NOMO-1 treated with DMSO at 0.1 percent for 48 hours (cell line): ENCODE data around the gene WWP2.
"Not testable (repeated sequence)": the region's sequence is repeated elsewhere in the genome, so short reads cannot be mapped to it uniquely, and the experiment has no call there.

Experiments
- DNase-seq: peaks from one replicate; lab custom pipeline; 2025; ENCODE audit not compliant: unreplicated experiment; lab: John Stamatoyannopoulos, UW

WWP2 gene

DNA sequence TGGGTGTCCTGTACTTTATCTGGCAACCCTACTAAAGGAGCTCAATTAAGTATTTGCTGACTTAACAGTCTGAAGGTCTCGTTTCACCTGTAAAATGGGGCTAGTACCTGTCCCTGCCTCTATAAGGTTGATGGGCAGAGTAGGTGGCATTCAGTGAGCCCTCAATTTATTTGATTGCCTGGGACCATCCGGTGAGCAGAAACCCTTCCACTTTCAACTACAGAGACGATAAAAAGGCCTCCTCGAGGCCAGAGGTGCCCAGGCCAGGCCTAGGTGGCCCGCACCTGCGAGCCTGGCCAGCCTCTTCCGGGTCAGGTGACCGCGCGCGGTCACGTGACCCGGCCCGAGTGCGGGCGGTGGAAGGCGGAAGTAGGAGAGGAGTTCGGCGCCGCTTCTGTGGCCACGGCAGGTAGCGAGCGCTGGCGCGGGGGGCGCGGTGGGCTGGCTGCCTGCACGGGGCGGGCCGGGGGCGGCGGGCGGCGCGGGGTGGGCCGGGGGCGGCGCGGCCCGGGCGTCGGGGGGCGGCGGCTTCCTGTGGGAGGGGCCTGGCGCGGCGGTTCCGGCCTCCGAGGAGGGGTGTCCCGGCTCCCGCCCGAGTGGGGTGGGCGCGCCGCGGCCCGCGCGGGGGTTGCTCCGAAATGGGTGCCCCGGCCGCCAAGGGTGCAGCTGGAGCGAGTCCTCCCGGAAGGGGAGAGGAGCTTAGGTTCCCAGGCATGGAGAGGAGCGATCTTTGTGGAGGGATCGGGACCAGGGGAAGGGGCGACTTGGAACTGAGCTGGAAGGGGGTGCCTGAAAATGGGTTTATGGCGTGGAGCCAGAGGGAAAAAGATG is at the start of gene WWP2:
Gene WWP2 (plus strand): TSS at position 350 of the 831 bp plus-strand sequence. CDS start 24,679 bp downstream, outside the sequence.
- peak; percentile 71 for DNase-seq

DNA sequence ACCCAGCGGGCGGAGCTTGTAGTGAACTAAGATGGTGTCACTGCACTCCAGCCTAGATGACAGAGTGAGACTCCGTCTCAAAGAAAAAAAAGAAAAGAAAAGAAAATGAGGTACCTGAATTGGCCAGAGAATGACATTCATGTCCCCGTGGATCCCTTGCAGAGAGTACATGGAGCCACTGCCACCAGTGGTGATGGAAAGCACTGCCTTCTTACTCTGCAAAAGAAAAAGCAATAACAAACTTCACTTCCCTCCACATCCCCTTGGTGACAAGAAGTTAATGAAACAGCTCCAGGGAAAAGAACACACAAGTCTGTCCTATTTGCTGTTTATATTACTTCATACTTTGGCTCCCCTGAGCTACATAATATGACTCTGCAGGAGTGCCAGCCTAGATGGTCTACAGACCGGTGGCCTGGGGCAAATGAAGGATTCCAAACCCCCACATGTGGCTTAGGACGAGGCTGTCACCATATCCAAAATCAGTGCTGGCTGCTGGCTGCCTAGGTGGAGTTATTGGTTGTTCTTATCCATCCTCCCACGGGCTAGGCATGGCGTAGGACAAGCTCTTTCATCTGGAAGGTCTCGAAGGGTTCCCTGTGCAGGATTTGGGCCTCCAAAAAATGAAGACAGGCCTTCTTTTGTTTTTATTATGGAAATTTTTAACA is 49.1 kb upstream of the WWP2 start:
- no peak for DNase-seq

DNA sequence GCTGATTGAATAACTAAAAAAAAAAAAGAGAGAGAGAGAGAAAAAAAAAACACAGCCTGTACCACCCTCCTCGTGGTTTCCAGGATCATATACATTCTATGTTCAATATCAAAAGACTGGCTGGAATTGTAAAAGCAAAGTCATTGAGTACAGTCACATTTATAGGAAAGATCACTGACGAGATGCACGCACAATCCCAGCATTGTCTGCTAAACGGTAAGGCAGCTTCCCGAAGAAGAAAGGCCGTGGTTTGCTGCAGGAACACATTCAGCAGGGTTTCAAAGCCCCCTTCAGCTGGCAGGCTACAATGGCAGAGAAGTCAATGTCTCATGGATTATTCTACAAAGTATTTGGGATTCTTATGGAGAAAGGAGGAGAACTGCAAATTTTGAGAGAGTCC is 45.1 kb upstream of the WWP2 start:
- DNase-seq = no peak

DNA sequence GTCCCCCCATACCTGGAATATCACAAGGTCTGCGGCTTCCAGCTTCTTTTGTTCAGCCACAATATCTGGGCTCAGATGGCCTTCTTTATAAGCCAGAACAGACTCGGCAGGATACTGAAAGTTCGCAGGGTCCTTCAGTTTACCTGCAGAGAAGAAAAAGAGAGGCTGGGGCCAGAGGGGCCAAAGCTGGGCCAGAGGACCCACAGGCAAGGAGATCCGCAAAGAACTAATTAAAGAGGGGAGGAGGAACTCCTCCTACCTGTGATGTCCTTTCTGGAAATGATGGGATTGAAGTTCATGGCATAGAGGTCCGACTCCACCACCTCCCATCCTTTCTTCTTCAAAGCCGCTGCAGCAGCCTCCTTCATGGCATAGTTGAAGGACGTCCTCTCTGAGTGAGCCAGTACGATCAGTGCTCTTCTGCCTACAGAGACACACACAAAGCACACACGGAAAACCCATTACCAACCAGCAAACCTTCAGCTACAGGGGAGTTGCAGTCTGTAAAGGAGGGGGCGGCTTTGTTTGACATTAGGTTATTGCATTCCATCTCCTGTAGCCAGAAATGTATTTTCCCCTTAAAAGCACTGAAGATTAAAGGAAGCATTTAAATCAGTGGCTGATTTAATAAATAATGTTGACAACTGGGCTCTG is 43.9 kb upstream of the WWP2 start:
- no peak for DNase-seq

DNA sequence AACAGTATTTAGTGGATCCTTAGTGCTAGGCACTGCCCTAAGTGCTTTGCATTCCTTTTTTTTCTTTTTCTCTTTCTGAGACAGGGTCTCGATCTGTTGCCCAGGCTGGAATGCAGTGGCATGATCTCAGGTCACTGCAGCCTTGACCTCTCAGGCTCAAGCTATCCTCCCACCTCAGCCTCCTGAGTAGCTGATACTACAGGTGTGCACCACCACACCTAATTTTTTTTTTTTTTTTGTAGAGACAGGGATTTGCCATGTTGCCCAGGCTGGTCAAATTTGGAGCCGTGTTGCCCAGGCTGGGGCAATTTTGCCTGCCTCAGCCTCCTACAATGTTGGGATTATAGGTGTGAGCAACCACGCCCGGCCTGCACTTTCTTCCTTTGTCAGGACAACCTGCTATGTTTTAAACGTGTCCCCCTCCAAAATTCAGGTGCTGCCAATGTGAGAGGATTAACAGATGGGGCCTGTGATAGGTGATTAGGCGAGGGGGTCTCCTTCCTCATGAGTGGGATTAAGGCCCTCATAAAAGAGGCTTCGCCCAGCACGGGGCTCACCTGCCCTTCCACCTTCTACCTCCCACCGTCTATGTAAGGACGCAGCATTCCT is 41.2 kb upstream of the WWP2 start:
- DNase-seq = no peak

DNA sequence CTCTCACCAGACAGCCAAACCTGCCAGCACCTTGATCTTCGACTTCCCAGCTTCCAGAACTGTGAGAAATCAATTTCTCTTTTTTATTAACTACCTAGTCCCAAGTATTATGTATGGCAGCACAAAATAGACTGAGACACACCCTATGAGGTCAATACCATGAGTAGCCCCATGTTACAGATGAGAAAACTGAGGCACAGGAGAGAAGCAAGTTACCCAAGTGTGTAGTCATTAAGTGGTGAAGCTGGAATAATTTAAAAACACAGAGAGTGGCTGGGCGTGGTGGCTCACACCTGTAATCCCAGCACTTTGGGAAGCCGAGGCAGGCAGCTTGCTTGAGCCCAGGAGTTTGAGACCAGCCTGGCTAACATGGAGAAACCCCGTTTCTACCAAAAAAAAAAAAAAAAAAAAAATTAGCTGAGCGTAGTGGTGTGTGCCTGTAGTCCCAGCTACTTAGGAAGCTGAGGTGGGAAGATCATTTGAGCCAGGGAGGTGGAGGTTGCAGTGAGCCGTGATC is 40.6 kb upstream of the WWP2 start:
- DNase-seq = no peak

DNA sequence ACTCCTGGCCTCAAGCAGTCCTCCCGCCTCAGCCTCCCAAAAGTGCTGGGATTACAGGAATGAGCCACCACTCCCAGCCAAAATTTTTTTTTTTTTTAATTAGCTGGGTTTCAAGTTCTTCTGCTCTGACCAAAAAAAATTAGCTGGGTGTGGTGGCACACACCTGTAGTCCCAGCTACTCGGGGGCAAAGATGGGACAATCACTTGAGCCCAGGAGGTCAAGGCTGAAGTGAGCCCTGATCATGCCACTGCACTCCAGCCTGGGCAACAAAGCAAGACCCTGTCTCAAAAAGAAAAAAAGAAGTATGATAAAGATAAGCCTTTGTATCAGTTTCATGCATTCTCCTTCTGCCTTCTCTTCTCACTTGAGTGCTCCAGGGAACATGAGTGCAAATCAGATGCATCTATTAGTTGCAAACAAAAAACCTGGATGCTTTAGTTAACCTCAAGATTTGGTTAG is 37.7 kb upstream of the WWP2 start:
- no peak for DNase-seq

DNA sequence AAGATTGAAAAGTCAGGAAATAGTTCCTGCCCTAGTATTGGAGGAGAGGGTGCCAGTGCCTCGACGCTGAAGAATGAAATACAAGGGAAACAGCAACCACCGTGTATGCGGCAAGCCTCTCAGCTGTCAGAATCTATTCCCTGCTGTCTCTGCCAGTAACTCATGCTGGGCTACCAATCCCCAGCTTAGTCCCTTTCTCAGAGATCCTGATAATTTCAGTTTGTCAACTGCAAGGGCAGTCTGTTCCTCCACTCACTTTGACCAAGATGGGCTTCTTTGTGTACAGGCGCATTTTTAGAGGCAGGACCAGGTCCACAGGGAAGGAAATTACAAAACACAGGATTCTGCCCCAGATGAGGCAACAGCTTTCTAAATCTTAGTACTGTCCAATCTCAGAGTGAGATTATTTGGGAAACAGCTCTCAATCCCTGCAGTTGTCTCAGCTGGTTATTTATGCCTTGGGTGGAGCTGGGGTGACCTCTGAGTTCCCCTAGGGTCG is 37.1 kb upstream of the WWP2 start:
- peak; percentile 3 for DNase-seq

DNA sequence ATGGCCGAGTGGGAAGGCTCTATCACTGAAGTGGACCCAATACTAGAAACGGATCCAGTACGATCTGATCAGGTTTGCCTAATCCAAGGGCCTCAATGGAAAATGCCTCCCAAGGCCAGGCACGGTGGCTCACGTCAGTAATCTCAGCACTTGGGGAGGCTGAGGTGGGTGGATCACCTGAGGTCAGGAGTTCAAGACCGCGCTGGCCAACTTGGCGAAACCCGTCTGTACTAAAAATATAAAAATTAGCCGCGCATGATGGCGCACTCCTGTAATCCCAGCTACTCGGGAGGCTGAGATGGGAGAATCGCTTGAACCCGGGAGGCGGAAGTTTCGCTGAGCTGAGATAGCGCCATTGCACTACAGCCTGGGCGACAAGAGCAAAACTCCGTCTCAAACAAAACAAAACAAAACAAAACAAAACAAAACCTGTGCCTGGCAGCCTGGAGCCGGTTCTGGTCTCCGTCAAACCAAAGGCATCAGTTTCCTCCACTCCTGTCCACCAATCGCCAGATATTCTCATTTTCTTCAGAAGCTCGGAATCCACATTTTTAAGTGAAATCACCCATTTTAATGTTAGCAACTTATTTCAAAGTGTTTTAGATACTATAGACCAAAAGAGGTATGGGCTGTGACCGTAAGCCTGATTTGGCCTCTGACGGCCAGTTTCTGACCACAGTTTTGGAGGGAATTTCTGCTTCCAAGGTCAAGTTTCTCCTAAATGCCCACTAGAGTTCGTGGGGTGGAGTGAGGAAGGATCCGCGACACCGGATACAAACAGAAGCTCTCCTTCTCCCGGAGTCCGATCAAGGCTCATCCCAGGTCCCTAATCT is 36.4 kb upstream of the WWP2 start:
- peak; percentile 0 for DNase-seq

DNA sequence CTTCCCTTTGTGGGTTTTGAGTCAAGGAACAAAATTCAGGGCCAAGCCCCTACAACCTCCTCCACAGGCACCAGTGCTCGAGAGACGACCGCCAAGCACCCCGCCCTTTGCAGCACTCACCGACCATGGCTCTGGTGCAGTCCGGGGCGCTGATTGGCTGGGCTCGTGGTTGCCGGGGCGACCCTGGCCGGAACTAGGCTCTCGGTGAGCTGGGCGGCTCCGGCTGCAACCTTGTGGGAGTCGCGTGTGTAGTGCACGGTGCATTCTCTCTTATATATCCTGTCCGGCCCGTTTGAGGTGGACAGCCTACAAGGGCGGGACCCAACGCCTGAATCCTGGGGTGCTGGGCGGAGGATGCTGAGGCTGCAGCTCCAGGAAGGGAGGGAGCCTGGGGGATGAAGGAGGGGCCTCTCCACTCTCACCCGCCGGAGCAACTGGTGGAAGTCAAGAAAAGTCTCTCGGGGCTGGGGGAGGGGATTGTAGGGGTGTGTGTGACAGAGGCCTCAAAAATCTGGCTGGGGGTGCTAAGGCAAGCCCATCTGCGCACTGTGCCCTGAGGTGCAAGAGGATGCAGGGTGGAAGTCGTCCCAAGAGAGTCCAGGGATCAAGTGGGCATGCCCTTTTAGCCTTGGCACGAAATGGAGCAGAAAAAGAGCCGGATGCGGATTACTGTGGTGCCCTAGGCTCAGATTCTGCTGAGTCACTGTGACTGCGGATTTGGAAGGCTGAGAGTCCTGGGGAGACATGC is 35.6 kb upstream of the WWP2 start, which contains the start of gene NQO1:
Gene NQO1 (minus strand): TSS at position 248 of the 748 bp plus-strand sequence. CDS start 121 bp downstream, at position 127.
- peak; percentile 94 for DNase-seq

DNA sequence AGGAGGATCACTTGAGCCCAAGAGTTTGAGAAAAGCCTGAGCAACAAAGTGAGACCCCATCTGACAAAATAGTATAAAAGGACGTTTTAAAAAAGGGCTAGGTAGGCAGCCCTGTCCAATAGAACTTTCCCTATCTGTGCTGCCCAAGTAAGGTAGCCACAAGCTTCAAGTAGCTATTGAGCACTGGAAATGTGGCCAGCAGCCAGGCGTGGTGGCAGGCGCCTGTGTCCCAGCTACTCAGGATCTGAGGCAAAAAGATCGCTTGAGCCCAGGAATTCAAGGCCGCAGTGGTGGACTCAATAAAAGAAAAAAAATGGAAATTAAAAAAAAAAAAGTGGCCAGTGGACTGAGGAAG is 34.2 kb upstream of the WWP2 start:
- DNase-seq = no peak

DNA sequence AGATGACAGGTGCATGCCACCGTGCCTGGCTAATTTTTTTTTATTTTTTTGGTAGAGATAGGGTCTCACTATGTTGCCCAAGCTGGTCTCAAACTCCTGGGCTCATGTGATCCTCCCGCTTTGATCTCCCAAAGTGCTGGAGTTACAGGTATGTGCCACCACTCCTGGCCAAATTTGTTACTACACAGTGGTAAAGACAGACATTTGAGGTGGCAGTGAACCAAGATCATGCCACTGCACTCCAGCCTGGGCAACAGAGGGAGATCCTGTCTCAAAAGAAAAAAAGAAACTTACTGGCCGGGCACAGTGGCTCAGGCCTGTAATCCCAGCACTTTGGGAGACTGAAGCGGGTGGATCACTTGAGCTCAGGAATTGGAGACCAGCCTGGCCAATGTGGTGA is 33.1 kb upstream of the WWP2 start:
- not testable (repeated sequence) for DNase-seq

DNA sequence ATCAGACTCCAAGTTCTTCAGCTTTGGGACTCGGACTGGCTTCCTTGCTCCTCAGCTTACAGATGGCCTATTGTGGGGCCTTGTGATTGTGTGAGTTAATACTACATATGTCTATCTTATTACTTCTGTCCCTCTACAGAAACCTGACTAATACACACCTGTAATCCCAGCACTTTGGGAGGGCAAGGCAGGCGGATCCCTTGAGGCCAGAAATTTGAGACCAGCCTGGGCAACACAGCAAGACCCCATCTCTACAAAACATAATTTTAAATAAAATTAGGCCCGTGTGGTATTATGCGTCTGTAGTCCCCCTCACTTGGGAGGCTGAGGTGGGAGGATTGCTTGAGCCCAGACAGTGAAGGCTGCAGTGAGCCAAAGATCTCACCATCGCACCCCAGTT is 30.9 kb upstream of the WWP2 start:
- DNase-seq = not testable (repeated sequence)

DNA sequence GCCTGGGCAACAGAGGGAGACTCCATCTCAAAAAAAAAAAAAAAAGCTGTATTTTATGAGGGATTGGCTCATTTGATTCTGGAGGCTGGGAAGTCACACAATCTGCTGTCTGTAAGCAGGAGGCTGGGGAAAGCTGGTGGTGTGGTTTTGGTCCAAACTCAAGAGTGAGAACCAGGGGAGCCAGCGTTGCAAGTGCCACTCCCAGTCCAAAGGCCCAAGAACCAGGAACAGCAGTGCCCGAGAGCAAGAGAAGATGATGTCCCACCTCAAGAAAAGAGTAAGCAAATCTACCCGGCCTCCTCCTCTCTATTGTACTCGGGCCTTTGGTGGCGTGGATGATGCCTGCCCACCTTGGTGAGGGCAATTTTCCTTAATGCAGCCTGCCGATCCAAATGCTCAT is 30.0 kb upstream of the WWP2 start:
- no peak for DNase-seq

DNA sequence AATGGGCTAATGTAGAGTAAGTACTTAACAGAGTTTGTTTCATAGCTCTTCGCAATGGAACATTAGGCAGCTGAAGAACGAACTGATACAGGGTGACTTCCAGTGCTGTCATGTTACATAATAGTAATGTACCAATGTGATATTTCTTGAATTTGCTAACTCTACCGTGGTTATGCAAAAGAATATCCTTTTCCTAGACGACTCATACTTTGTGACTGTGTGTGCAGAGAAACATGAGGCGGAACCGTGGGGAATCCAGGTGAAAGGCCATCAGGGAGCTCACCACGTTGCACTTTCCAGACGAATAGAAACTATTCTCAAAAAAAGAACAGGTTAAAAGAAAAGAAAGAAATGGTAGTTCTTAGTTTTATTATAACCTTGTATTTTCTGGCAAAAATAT is 20.6 kb upstream of the WWP2 start:
- no peak for DNase-seq

DNA sequence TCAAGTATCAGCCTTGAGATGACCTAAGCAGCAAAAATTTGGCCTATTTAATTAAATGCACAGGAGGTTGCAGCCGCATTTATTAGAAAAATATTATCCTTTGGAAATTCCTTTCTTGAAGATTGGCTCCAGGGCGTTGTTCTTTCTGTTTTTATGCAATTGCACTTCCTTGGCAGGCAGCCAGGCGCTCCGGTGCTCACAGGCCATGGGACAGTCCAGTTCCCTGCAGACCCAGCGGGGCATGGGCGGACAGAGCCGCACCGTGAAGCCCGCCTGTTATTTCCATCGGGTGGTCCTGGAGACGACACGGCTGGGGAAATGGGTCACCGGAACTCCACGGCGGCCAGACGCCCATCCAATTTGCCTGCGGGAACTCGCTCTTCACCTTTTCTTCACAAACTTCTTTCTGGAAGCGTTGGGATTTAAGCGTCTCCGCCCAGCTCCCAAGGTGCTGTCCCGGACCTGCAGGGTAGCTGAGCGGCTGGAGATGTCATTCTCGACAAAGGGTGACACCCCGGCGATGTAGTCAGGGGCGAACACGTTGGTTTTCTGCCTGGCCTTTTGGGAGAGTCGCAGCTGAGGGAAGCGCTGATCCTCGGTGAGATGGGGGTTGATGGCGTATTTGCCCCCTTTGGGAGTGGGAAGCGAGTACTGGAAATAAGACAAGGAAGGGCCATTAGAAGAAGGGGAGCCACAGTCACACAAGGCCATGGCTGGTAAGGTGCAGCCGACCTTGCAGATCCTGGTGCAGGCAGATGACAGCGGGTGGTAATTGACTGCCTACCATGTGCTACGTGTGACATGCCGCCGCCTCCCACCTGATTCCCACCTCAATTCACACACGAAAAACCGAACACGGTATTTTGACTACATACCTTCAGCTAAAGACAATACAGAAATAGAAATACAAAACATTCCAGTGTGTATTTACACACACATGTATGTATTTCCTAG is 19.9 kb upstream of the WWP2 start:
- DNase-seq = no peak

DNA sequence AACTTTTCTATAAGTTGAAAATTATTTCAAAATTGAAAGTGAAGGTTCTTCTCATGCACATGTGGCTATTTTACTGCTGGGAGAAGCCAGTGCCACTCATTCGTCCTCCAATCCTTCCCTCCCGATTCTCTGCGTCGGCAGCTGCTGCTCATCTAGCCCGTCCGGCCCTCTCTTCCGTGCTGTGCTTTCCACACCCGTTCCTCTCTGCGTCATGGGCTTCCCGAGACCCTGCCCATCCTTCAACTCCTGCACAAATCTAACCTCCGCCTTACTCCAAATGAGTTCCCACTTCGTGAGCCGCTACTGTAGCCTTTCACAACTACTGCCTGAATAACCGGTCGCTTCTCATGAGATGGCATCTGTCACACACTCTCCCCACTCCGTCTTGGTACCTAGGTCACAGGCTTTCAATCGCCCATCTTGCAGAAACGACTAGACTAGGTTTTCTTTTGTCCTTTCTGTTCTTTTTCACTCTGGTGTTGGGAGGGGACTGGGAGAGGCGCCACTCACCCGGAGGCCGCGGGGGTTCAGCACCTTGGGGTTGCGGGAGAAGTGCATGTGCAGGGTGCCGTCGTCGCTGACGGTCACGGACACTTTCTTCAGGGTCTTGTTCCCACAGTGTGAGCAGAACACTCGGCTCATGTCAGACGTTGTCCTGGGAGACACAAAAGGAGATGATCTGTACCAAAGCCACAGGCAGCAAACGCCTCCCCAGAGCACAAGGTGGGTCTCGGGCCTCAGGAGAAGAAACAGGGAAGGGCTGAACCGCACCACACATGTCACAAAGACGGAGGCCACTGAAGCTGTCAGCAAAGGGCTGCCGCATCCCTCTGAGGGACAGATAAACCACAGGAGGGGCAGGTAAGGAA is 17.5 kb upstream of the WWP2 start:
- no peak for DNase-seq
